NCI-H2081 treated with DMSO at 0.1 percent for 48 hours (cell line): ENCODE data around the gene C2CD4A.
A peak's percentile ranks its signal among the peaks of the same experiment; 100 is the strongest.

ENCODE experiments used
- DNase-seq: peaks from one replicate; lab custom pipeline; 2025; lab: John Stamatoyannopoulos, UW

C2CD4A gene

GRCh38 chr15:62104401-62104800 lies 37.6 kb downstream of the C2CD4A start:
- no peak for DNase-seq

GRCh38 chr15:62104846-62105245 lies 38.1 kb downstream of the C2CD4A start:
- no peak for DNase-seq

GRCh38 chr15:62105266-62105665 lies 38.5 kb downstream of the C2CD4A start:
- DNase-seq, result no peak

- DNase-seq, result no peak
Measured at GRCh38 chr15:62106096-62106495, 39.3 kb downstream of the C2CD4A start.

GRCh38 chr15:62107571-62108121 lies 40.9 kb downstream of the C2CD4A start:
- DNase-seq, result no peak

- no peak for DNase-seq
Measured at GRCh38 chr15:62108411-62108810, 41.6 kb downstream of the C2CD4A start.

GRCh38 chr15:62109437-62109836 lies 42.7 kb downstream of the C2CD4A start:
- no peak for DNase-seq

GRCh38 chr15:62109982-62110851 lies 43.4 kb downstream of the C2CD4A start:
- DNase-seq, result peak; percentile 90

GRCh38 chr15:62112081-62112480 lies 45.3 kb downstream of the C2CD4A start:
- no peak for DNase-seq

- DNase-seq, result no peak
Measured at GRCh38 chr15:62112616-62113593, 46.1 kb downstream of the C2CD4A start.

- no peak for DNase-seq
Measured at GRCh38 chr15:62115847-62116246, 49.1 kb downstream of the C2CD4A start.

- DNase-seq, result no peak
Measured at GRCh38 chr15:62118520-62119226, 51.9 kb downstream of the C2CD4A start.

- DNase-seq, result no peak
Measured at GRCh38 chr15:62119227-62119864, 52.6 kb downstream of the C2CD4A start.

GRCh38 chr15:62119874-62120273 lies 53.1 kb downstream of the C2CD4A start:
- DNase-seq, result no peak
